H1 (cell line): ENCODE measurements around the gene RPL37A. TPM values are rescaled to one million over a fixed set of nuclear protein-coding genes. Genes with fewer than 3 reads are reported as not detected.

Experiments used
- CTCF ChIA-PET: fragments of 300-600 bp; sonication (Branson Sonifier 250); formaldehyde crosslinking; loops from one replicate; lab custom pipeline; 2021; ENCODE audit not compliant: partially characterized antibody; lab: Charles Lee
- POLR2A ChIA-PET: fragments of 300-600 bp; sonication (Branson Sonifier 250); formaldehyde crosslinking; loops from one replicate; lab custom pipeline; 2021; ENCODE audit warnings: inconsistent platforms; ENCODE audit not compliant: partially characterized antibody; lab: Charles Lee
- DNase-seq, 2 experiments: peaks; one replicate each; pipeline versions ENCODE4 v3.0.0 to v3.0.0-alpha.2; 2010 to 2022; ENCODE audit warnings: low spot score in 2 of 2, low read depth in 1 of 2, mixed read lengths in 1 of 2
- FAIRE-seq: peaks from 2 replicates; lab custom pipeline; 2011; peaks lifted over from hg19 to GRCh38; lab: Jason Lieb, UNC
- H2AFZ ChIP-seq: 2 replicates; pipeline ENCODE4 v1.8.1; 2012; ENCODE audit warnings: low read length, inconsistent platforms
- H2AK5ac ChIP-seq: 2 replicates; pipeline ENCODE4 v1.6.1; 2013; ENCODE audit warnings: low read depth, low read length
- H2BK120ac ChIP-seq: replicated peaks from 2 replicates; pipeline ENCODE3; 2013; ENCODE audit warnings: low read depth, low read length, inconsistent platforms
- H2BK12ac ChIP-seq: 2 replicates; pipeline ENCODE4 v1.6.1; 2013; ENCODE audit warnings: low read depth, low read length
- H2BK15ac ChIP-seq: 2 replicates; pipeline ENCODE4 v1.6.1; 2013; ENCODE audit warnings: low read length
- H2BK20ac ChIP-seq: 2 replicates; pipeline ENCODE4 v1.6.1; 2013; ENCODE audit warnings: low read length
- H2BK5ac ChIP-seq: 2 replicates; pipeline ENCODE4 v1.6.1; 2013; ENCODE audit warnings: low read depth, low read length
- H3K14ac ChIP-seq: 2 replicates; pipeline ENCODE4 v1.6.1; 2013; ENCODE audit warnings: inconsistent platforms; ENCODE audit not compliant: insufficient read length
- H3K18ac ChIP-seq: 2 replicates; pipeline ENCODE4 v1.6.1; 2013; ENCODE audit warnings: low read length; ENCODE audit errors: extremely low read depth
- H3K23ac ChIP-seq: 2 replicates; pipeline ENCODE4 v1.6.1; 2013; ENCODE audit warnings: inconsistent platforms; ENCODE audit not compliant: insufficient read length
- H3K23me2 ChIP-seq: 2 replicates; pipeline ENCODE4 v1.6.1; 2013; ENCODE audit warnings: low read depth, low read length
- H3K27ac ChIP-seq: 2 replicates; pipeline ENCODE4 v1.6.1; 2011; ENCODE audit warnings: low read depth, low read length, inconsistent platforms
- H3K27me3 ChIP-seq, 4 experiments: replicated peaks in 1 of 4; 1 replicate in 1 of 4; 2 replicates in 3 of 4; pipeline versions ENCODE4 v1.6.1 to v1.8.1; 2011 to 2013; ENCODE audit warnings: low read length in 3 of 4, mild to moderate bottlenecking in 3 of 4, inconsistent platforms in 2 of 4, mixed read lengths in 2 of 4, moderate library complexity in 1 of 4; ENCODE audit not compliant: control insufficient read depth in 3 of 4, insufficient read depth in 3 of 4; ENCODE audit errors: extremely low read depth in 1 of 4
- H3K36me3 ChIP-seq, 4 experiments: 2 replicates each; pipeline versions ENCODE4 v1.6.1 to v1.8.1; 2011 to 2013; ENCODE audit warnings: mild to moderate bottlenecking in 4 of 4, low read length in 3 of 4, moderate library complexity in 2 of 4, control low read depth in 1 of 4, inconsistent platforms in 1 of 4; ENCODE audit not compliant: insufficient read depth in 4 of 4, control insufficient read depth in 2 of 4
- H3K4ac ChIP-seq: replicated peaks from 2 replicates; pipeline ENCODE3; 2013; ENCODE audit warnings: low read length, low read depth, mixed read lengths, inconsistent platforms; ENCODE audit not compliant: insufficient read length
- H3K4me1 ChIP-seq, 4 experiments: replicated peaks in 1 of 4; 1 replicate in 1 of 4; 2 replicates in 3 of 4; pipeline versions ENCODE4 v1.6.1 to v1.8.1; 2011 to 2013; ENCODE audit warnings: low read length in 3 of 4, inconsistent platforms in 2 of 4, mixed read lengths in 1 of 4; ENCODE audit not compliant: insufficient read depth in 4 of 4, control insufficient read depth in 3 of 4
- H3K4me2 ChIP-seq, 2 experiments: 2 replicates each; pipeline versions ENCODE4 v1.6.1 to v1.8.1; 2011 to 2013; ENCODE audit warnings: low read depth in 2 of 2, low read length in 2 of 2, control low read depth in 1 of 2, inconsistent platforms in 1 of 2, mild to moderate bottlenecking in 1 of 2; ENCODE audit not compliant: insufficient read depth in 1 of 2
- H3K4me3 ChIP-seq, 4 experiments: fragments of 200-600, 300-600 bp in 1 of 4; sonication (generic), shearing (Covaris generic), sonication (Bioruptor Twin) in 1 of 4; 2 replicates each; pipeline versions ENCODE4 v1.5.1 to v1.8.1; 2011 to 2016; ENCODE audit warnings: low read length in 4 of 4, low read depth in 3 of 4, control low read depth in 2 of 4, inconsistent platforms in 2 of 4, mild to moderate bottlenecking in 2 of 4, mixed read lengths in 1 of 4, moderate library complexity in 1 of 4; ENCODE audit not compliant: insufficient read depth in 2 of 4; ENCODE audit errors: extremely low read depth in 1 of 4
- H3K56ac ChIP-seq: replicated peaks from 2 replicates; pipeline ENCODE3; 2013; ENCODE audit warnings: low read depth, mild to moderate bottlenecking, mixed read lengths, low read length, inconsistent platforms; ENCODE audit not compliant: insufficient read length
- H3K79me1 ChIP-seq: 2 replicates; pipeline ENCODE4 v1.6.1; 2013; ENCODE audit warnings: low read depth, low read length, control low read depth
- H3K79me2 ChIP-seq, 2 experiments: 2 replicates each; pipeline versions ENCODE4 v1.6.1 to v1.8.1; 2012 to 2013; ENCODE audit warnings: low read length in 2 of 2, mild to moderate bottlenecking in 2 of 2, inconsistent platforms in 1 of 2; ENCODE audit not compliant: insufficient read depth in 2 of 2, control insufficient read depth in 1 of 2
- H3K9ac ChIP-seq, 4 experiments: replicated peaks in 1 of 4; 1 replicate in 1 of 4; 2 replicates in 3 of 4; pipeline versions ENCODE4 v1.6.1 to v1.8.1; 2011 to 2013; ENCODE audit warnings: low read depth in 3 of 4, low read length in 3 of 4, control low read depth in 2 of 4, mild to moderate bottlenecking in 2 of 4, moderate library complexity in 2 of 4, inconsistent platforms in 1 of 4; ENCODE audit errors: extremely low read depth in 1 of 4
- H3K9me3 ChIP-seq, 2 experiments: 2 replicates each; pipeline versions ENCODE4 v1.6.1 to v1.8.1; 2012 to 2013; ENCODE audit warnings: mild to moderate bottlenecking in 2 of 2, moderate library complexity in 2 of 2, control low read depth in 1 of 2, inconsistent platforms in 1 of 2, low read depth in 1 of 2, low read length in 1 of 2, mixed read lengths in 1 of 2; ENCODE audit not compliant: insufficient read depth in 2 of 2
- H4K20me1 ChIP-seq, 2 experiments: replicated peaks in 1 of 2; 2 replicates each; pipeline versions ENCODE3 to v1.8.1; 2011 to 2013; ENCODE audit warnings: inconsistent platforms in 2 of 2, low read length in 2 of 2, mild to moderate bottlenecking in 1 of 2; ENCODE audit not compliant: insufficient read depth in 2 of 2, control insufficient read depth in 1 of 2
- H4K5ac ChIP-seq: 2 replicates; pipeline ENCODE4 v1.6.1; 2013; ENCODE audit warnings: low read length, low read depth, mixed read lengths, inconsistent platforms; ENCODE audit not compliant: insufficient read length
- H4K8ac ChIP-seq: 2 replicates; pipeline ENCODE4 v1.8.0; 2013; ENCODE audit warnings: mild to moderate bottlenecking, moderate library complexity, low read length, inconsistent platforms; ENCODE audit not compliant: insufficient read depth; ENCODE audit errors: extremely low read depth
- H4K91ac ChIP-seq: replicated peaks from 2 replicates; pipeline ENCODE3; 2013; ENCODE audit warnings: low read length, mixed read lengths, inconsistent platforms; ENCODE audit not compliant: insufficient read length
- ASH2L ChIP-seq: fragments of 200-600, 300-600 bp; sonication (generic); IDR thresholded peaks from one replicate; pipeline ENCODE4 v1.7.1; 2017; ENCODE audit warnings: low read length
- CBX5 ChIP-seq: fragments of 300-800, 300-1000 bp; sonication (generic); IDR thresholded peaks from 2 replicates; pipeline ENCODE4 v1.7.1; 2016; ENCODE audit warnings: antibody characterized with exemption, low read length, low read depth
- CHD1 ChIP-seq: IDR thresholded peaks from 2 replicates; pipeline ENCODE4 v1.6.1; 2012; ENCODE audit warnings: low read depth, low read length, improper control_type of control experiment
- NRF1 ChIP-seq: IDR thresholded peaks from 2 replicates; pipeline ENCODE4 v1.6.1; 2011; ENCODE audit warnings: mild to moderate bottlenecking, low read depth, low read length, improper control_type of control experiment
- YY1 ChIP-seq: IDR thresholded peaks from 2 replicates; pipeline ENCODE4 v1.6.1; 2011; ENCODE audit warnings: low read depth, mild to moderate bottlenecking, low read length
- WGBS, 2 experiments: shearing (Covaris generic) in 1 of 2; methylation state at CpG; one replicate each; pipeline versions ENCODE4 v1.1.6 to v1.1.7; 2013 to 2015; ENCODE audit warnings: low lambda C conversion rate in 2 of 2, mixed read lengths in 2 of 2, inconsistent platforms in 1 of 2, low coverage in 1 of 2, missing lambda C conversion rate in 1 of 2; ENCODE audit not compliant: insufficient replicate concordance in 2 of 2, insufficient coverage in 1 of 2, insufficient read length in 1 of 2; ENCODE audit errors: extremely low coverage in 1 of 2, missing lambda C conversion rate in 1 of 2; 5-methylcytosine and 5-hydroxymethylcytosine counted together
- polyA plus RNA-seq, 7 experiments: library from polyadenylated mRNA; depleted of rRNA in 3 of 7; stranded (reverse) in 5 of 7; unstranded in 2 of 7; fragments of >200 nt in 5 of 7; fragments of 200-250 nt in 2 of 7; gene quantifications; 1 replicate in 5 of 7; 2 replicates in 1 of 7; 4 replicates in 1 of 7; pipeline versions ENCODE4 v1.2.1 to v1.2.3, GENCODE V29; 2011 to 2013; ENCODE audit warnings: missing spikeins in 2 of 7, mixed read lengths in 2 of 7
- total RNA-seq: library from RNA; stranded (reverse); fragmentation: NEBNext Ultra II Directional; extraction: Animal tissue kit (Norgen Biotek cat#: 25700); gene quantifications from 2 replicates; pipeline ENCODE4 v1.2.1, GENCODE V29; 2021

Gene RPL37A
- total and polyA plus RNA-seq, 2 of the 8 experiments (the other 6 are each of a cell fraction or from before 2014, with no cell fraction given) = 1,737 to 3,180 TPM

DNA sequence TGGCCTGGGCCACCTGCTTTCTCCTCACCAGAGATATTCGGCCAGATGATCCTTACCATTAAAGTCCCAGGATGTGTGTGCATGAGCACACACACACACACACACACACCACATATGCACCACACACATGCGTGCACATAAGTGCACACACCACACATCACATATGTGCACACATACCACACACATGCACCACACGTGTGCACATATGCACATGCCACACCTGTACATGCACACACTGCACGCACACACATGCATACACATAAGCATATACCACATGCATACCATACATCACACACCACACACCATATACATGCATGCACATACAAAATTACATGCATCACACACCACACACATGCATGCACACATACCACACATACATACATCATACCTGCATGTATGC lies 38.7 kb downstream of the RPL37A start:
- H2AFZ ChIP-seq = no peak overlapping the region
- 89% methylated on average over 4 of the region's 4 CpGs; no CpG with 5 or more reads in 1 of the 2 experiments for WGBS, 2 experiments
- H2BK120ac ChIP-seq = no peak overlapping the region
- H2BK20ac ChIP-seq = no peak overlapping the region
- no peak for FAIRE-seq
- H2AK5ac ChIP-seq = no peak overlapping the region; the same call in 1 of the 2 replicates
- H3K9ac ChIP-seq = peak overlapping the region in 1 of 4 experiments; percentile 28; a peak in 1 of 7 replicates
- no peak overlapping the region for H3K18ac ChIP-seq
- H4K20me1 ChIP-seq = peaks cover 0 to 4% of the 10 kb centered on the region in 2 experiments
- H3K79me2 ChIP-seq = no peaks in the 10 kb centered on the region
- no peak overlapping the region for H4K91ac ChIP-seq
- TF ChIP-seq CBX5 (no peak), NRF1 (no peak), ASH2L (no peak), YY1 (no peak), CHD1 (no peak)
- no peak overlapping the region for H3K4me3 ChIP-seq
- H2BK5ac ChIP-seq = 0 out of 2 replicates have a peak overlapping the region, but pooled peaks have one; percentile 3
- H4K8ac ChIP-seq = no peak overlapping the region
- peak overlapping the region; percentile 82; the same call in 1 of the 2 replicates for H2BK15ac ChIP-seq
- DNase-seq = no peak
- no peak overlapping the region for H3K56ac ChIP-seq
- H3K27ac ChIP-seq = no peak overlapping the region
- POLR2A ChIA-PET = interaction anchor here (1.0 kb wide), 1 partner anchor 32 kb away, joined by 5 read pairs; no protein-coding TSS in a partner anchor
- H3K27me3 ChIP-seq = no peaks in the 10 kb centered on the region; a peak in 1 of 7 replicates
- peak overlapping the region; percentile 23 for H3K4ac ChIP-seq
- H3K36me3 ChIP-seq = no peaks in the 10 kb centered on the region; a peak in 1 of 8 replicates
- H3K9me3 ChIP-seq = no peaks in the 10 kb centered on the region
- CTCF ChIA-PET = interaction anchor here (0.8 to 8.1 kb wide), 4 partner anchors 18 to 130 kb away, joined by 3 to 46 read pairs (median 4); no protein-coding TSS in a partner anchor
- no peak overlapping the region for H3K14ac ChIP-seq
- H3K23me2 ChIP-seq = no peaks in the 10 kb centered on the region; the same call in 1 of the 2 replicates
- peak overlapping the region; percentile 94; the same call in 1 of the 2 replicates for H2BK12ac ChIP-seq
- H3K79me1 ChIP-seq = no peaks in the 10 kb centered on the region; the same call in 1 of the 2 replicates
- H3K4me2 ChIP-seq = no peak overlapping the region
- H3K23ac ChIP-seq = no peak overlapping the region
- no peaks in the 10 kb centered on the region; a peak in 1 of 7 replicates for H3K4me1 ChIP-seq
- H4K5ac ChIP-seq = no peak overlapping the region
